ENCODE data around the gene NR6A1. TPM values are rescaled to one million over a fixed set of nuclear protein-coding genes. Genes with fewer than 3 reads are reported as not detected.

Gene NR6A1
- total RNA-seq, 4 donors from 2014 or later, result 1.8 to 2.8 (median 2.0) TPM

DNA sequence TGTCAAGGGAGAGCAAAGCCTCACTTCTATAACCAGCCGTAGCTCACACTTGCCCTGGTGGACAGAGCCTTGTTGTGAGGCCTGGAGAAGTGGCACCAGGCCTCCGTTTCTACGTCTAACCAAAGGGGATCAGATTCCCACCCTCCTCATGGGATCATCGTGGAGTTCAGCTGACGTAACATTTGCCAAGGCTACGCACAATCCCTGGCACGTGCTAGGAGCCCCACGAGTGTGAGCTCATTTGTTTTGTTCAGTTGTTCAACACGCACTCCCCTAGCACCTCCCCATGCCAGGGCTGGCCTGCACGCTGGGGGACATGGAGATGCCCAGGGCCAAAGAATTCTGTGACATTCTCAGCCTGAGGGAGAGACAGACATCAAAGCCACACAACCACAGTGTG is 297.8 kb downstream of the NR6A1 start:
- no peaks in the 10 kb centered on the region for H3K36me3 ChIP-seq
- no peaks in the 10 kb centered on the region for H3K9me3 ChIP-seq
- peaks cover 2 to 14% (median 13%) of the 10 kb centered on the region in 4 donors for H3K4me1 ChIP-seq
- no peak overlapping the region for H3K27ac ChIP-seq (replicated peaks in 1 of 4)
- DNase-seq (ENCODE audit: extremely low spot score), result no peak
- peaks cover 4 to 83% (median 15%) of the 10 kb centered on the region in 4 donors for H3K27me3 ChIP-seq
- intact Hi-C loops (cut with DNase I), result no loop called here
- TF ChIP-seq POLR2AphosphoS5 (IDR thresholded peaks at IDR 0.05), result no peak
- no peak for TF ChIP-seq CTCF (IDR thresholded peaks at IDR 0.05)
- TF ChIP-seq EP300 (IDR thresholded peaks at IDR 0.05), result no peak
- TF ChIP-seq POLR2A (IDR thresholded peaks at IDR 0.05; ENCODE audit: low read depth), result no peak
- H3K4me3 ChIP-seq, result no peak overlapping the region
- 83% methylated on average over 10 of the region's 10 CpGs for WGBS

DNA sequence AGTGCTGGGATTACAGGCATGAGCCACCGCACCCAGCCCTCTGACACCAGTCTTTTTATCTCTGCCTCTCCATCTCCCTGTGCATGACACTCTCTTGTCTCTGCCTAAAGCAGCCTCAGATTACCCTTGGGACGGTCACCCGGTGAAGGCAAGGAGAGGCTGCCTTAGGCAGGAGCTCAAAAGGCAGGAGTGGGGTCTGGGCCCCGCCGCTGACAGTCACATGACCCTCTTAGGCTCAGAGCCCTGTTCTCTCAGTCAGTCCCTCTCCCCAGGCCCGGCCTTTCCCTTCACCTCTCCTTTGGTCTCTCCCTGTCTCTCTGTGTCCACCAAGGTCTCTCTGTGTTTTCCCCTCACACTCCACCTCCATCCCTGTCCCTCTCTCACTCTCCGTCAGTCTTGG is 298.3 kb downstream of the NR6A1 start:
- WGBS, result 73% methylated on average over 7 of the region's 7 CpGs
- intact Hi-C loops (cut with DNase I), result no loop called here
- H3K27me3 ChIP-seq, result peaks cover 4 to 83% (median 11%) of the 10 kb centered on the region in 4 donors

GRCh38 chr9:124471761-124472160 is 299.4 kb downstream of the NR6A1 start:
- DNase-seq (ENCODE audit: extremely low spot score), result no peak
- H3K4me1 ChIP-seq, result no peaks in the 10 kb centered on the region
- H3K27me3 ChIP-seq, result peaks cover 0 to 78% (median 3%) of the 10 kb centered on the region in 4 donors
- no peak overlapping the region for H3K27ac ChIP-seq (replicated peaks in 1 of 4)
- 85% methylated on average over 8 of the region's 9 CpGs for WGBS
- intact Hi-C loops (cut with DNase I), result no loop called here
- no peaks in the 10 kb centered on the region for H3K36me3 ChIP-seq
- no peaks in the 10 kb centered on the region for H3K9me3 ChIP-seq
- TF ChIP-seq POLR2A (IDR thresholded peaks at IDR 0.05; ENCODE audit: low read depth) (no peak), POLR2AphosphoS5 (IDR thresholded peaks at IDR 0.05) (no peak), CTCF (IDR thresholded peaks at IDR 0.05) (no peak), EP300 (IDR thresholded peaks at IDR 0.05) (no peak)
- no peak overlapping the region for H3K4me3 ChIP-seq

More for the DNA sequence above, 298.3 kb downstream of the NR6A1 start:
- Histone ChIP-seq H3K4me3 (no peak overlapping the region), H3K9me3 (no peaks in the 10 kb centered on the region), H3K27ac (replicated peaks in 1 of 4) (no peak overlapping the region), H3K36me3 (no peaks in the 10 kb centered on the region), H3K4me1 (peaks cover 0 to 8% (median 8%) of the 10 kb centered on the region in 4 donors)
- DNase-seq (ENCODE audit: extremely low spot score), result no peak
- TF ChIP-seq POLR2A (IDR thresholded peaks at IDR 0.05; ENCODE audit: low read depth), result no peak
- TF ChIP-seq EP300 (IDR thresholded peaks at IDR 0.05), result no peak
- no peak for TF ChIP-seq CTCF (IDR thresholded peaks at IDR 0.05)
- no peak for TF ChIP-seq POLR2AphosphoS5 (IDR thresholded peaks at IDR 0.05)

- TF ChIP-seq CTCF (IDR thresholded peaks at IDR 0.05), result no peak
- TF ChIP-seq EP300 (IDR thresholded peaks at IDR 0.05), result no peak
- no peak for TF ChIP-seq POLR2A (IDR thresholded peaks at IDR 0.05; ENCODE audit: low read depth)
- no peak for TF ChIP-seq POLR2AphosphoS5 (IDR thresholded peaks at IDR 0.05)
- intact Hi-C loops (cut with DNase I), result no loop called here
- H3K27ac ChIP-seq (replicated peaks in 1 of 4), result no peak overlapping the region
- no peaks in the 10 kb centered on the region for H3K9me3 ChIP-seq
- no peak overlapping the region for H3K4me3 ChIP-seq
- no peak for DNase-seq (ENCODE audit: extremely low spot score)
- peaks cover 0 to 73% (median 0%) of the 10 kb centered on the region in 4 donors for H3K27me3 ChIP-seq
- no peaks in the 10 kb centered on the region for H3K36me3 ChIP-seq
- 92% methylated on average over 4 of the region's 7 CpGs for WGBS
- no peaks in the 10 kb centered on the region for H3K4me1 ChIP-seq
Observed at GRCh38 chr9:124470726-124471125, 300.4 kb downstream of the NR6A1 start.

GRCh38 chr9:124470306-124470705 is 300.8 kb downstream of the NR6A1 start:
- intact Hi-C loops (cut with DNase I), result no loop called here
- no peak for TF ChIP-seq POLR2A (IDR thresholded peaks at IDR 0.05; ENCODE audit: low read depth)
- no peak for TF ChIP-seq POLR2AphosphoS5 (IDR thresholded peaks at IDR 0.05)
- TF ChIP-seq EP300 (IDR thresholded peaks at IDR 0.05), result no peak
- no peak for TF ChIP-seq CTCF (IDR thresholded peaks at IDR 0.05)
- Histone ChIP-seq H3K4me3 (no peak overlapping the region), H3K4me1 (no peaks in the 10 kb centered on the region), H3K27me3 (peaks cover 0 to 73% (median 0%) of the 10 kb centered on the region in 4 donors), H3K36me3 (no peaks in the 10 kb centered on the region), H3K9me3 (no peaks in the 10 kb centered on the region), H3K27ac (replicated peaks in 1 of 4) (no peak overlapping the region)
- no peak for DNase-seq (ENCODE audit: extremely low spot score)
- 86% methylated on average over 10 of the region's 13 CpGs for WGBS

Measured in esophagus muscularis mucosa (tissue), 4 donors.